A673 (cell line): ENCODE results near the gene GRAMD2A.

Source experiments
- CTCF ChIP-seq: fragments of 300-800, 200-600 bp; sonication (generic); conservative IDR thresholded peaks from 2 replicates; pipeline ENCODE4 v1.5.1; 2017; ENCODE audit warnings: low read depth, mild to moderate bottlenecking, antibody characterized with exemption, low read length, moderate library complexity, mixed read lengths
- EZH2 ChIP-seq: fragments of 200-600 bp; sonication (generic); IDR thresholded peaks from 2 replicates; pipeline ENCODE4 v1.6.1; 2017; ENCODE audit warnings: borderline replicate concordance, low read depth, mild to moderate bottlenecking, mixed read lengths, antibody characterized with exemption, low read length; ENCODE audit not compliant: poor library complexity, severe bottlenecking

GRCh38 chr15:72201391-72201921, 3.9 kb upstream of the GRAMD2A start:
- TF ChIP-seq EZH2 (no peak), CTCF (no peak)
